Mesenchymal stem cell (in vitro differentiated cells and primary cell): ENCODE results near the gene PDLIM1.

Experiments
- DNase-seq: peaks from one replicate; pipeline ENCODE4 v3.0.0-alpha.2; 2013
- H2AFZ ChIP-seq: one replicate; pipeline ENCODE4 v1.6.1; 2013; ENCODE audit warnings: low read depth, mild to moderate bottlenecking, control low read depth, inconsistent platforms, low read length, moderate library complexity
- H2AK5ac ChIP-seq: 2 replicates; pipeline ENCODE4 v1.6.1; 2013; ENCODE audit warnings: low read length, moderate library complexity, mild to moderate bottlenecking, inconsistent platforms; ENCODE audit not compliant: severe bottlenecking
- H2BK120ac ChIP-seq: one replicate; pipeline ENCODE4 v1.6.1; 2013; ENCODE audit warnings: low read depth, mild to moderate bottlenecking, inconsistent platforms, low read length, moderate library complexity
- H2BK12ac ChIP-seq, 2 experiments: one replicate each; pipeline ENCODE4 v1.6.1; 2013; ENCODE audit warnings: inconsistent platforms in 2 of 2, low read length in 2 of 2, mild to moderate bottlenecking in 2 of 2, moderate library complexity in 2 of 2, control low read depth in 1 of 2
- H2BK15ac ChIP-seq: one replicate; pipeline ENCODE4 v1.6.1; 2013; ENCODE audit warnings: mild to moderate bottlenecking, low read depth, inconsistent platforms; ENCODE audit not compliant: poor library complexity, severe bottlenecking
- H2BK5ac ChIP-seq: 2 replicates; pipeline ENCODE4 v1.6.1; 2013; ENCODE audit warnings: low read depth, mild to moderate bottlenecking, low read length, control low read depth, inconsistent platforms; ENCODE audit not compliant: poor library complexity, severe bottlenecking
- H3K14ac ChIP-seq, 2 experiments: one replicate each; pipeline ENCODE4 v1.6.1; 2013; ENCODE audit warnings: inconsistent platforms in 2 of 2, low read length in 2 of 2, control low read depth in 1 of 2, mild to moderate bottlenecking in 1 of 2, moderate library complexity in 1 of 2
- H3K18ac ChIP-seq, 2 experiments: one replicate each; pipeline ENCODE4 v1.6.1; 2013; ENCODE audit warnings: inconsistent platforms in 2 of 2, low read length in 2 of 2, control low read depth in 1 of 2, low read depth in 1 of 2, mild to moderate bottlenecking in 1 of 2
- H3K23ac ChIP-seq, 2 experiments: one replicate each; pipeline ENCODE4 v1.6.1; 2013; ENCODE audit warnings: inconsistent platforms in 2 of 2, low read length in 2 of 2, mild to moderate bottlenecking in 2 of 2, moderate library complexity in 2 of 2, control low read depth in 1 of 2
- H3K27ac ChIP-seq: 2 replicates; pipeline ENCODE4 v1.5.1; 2013; ENCODE audit warnings: mild to moderate bottlenecking, moderate library complexity, low read length, control low read depth, inconsistent platforms; ENCODE audit not compliant: poor library complexity, severe bottlenecking
- H3K27me3 ChIP-seq, 2 experiments: 2 replicates each; pipeline versions ENCODE4 v1.6.1 to v1.7.0; 2013; ENCODE audit warnings: low read length in 2 of 2, mild to moderate bottlenecking in 2 of 2, moderate library complexity in 2 of 2, control low read depth in 1 of 2, inconsistent platforms in 1 of 2; ENCODE audit not compliant: control insufficient read depth in 1 of 2, insufficient read depth in 1 of 2
- H3K36me3 ChIP-seq, 2 experiments: 2 replicates each; pipeline versions ENCODE4 v1.6.1 to v1.7.0; 2013; ENCODE audit warnings: low read length in 2 of 2, control low read depth in 1 of 2, inconsistent platforms in 1 of 2, low read depth in 1 of 2, mild to moderate bottlenecking in 1 of 2; ENCODE audit not compliant: insufficient read depth in 2 of 2, control insufficient read depth in 1 of 2
- H3K4ac ChIP-seq, 2 experiments: one replicate each; pipeline ENCODE4 v1.6.1; 2013; ENCODE audit warnings: inconsistent platforms in 2 of 2, low read length in 2 of 2, mild to moderate bottlenecking in 2 of 2, moderate library complexity in 2 of 2, control low read depth in 1 of 2, low read depth in 1 of 2
- H3K4me1 ChIP-seq: 2 replicates; pipeline ENCODE4 v1.6.1; 2013; ENCODE audit warnings: low read depth, low read length, control low read depth; ENCODE audit not compliant: control insufficient read depth, insufficient read depth
- H3K4me2 ChIP-seq: 2 replicates; pipeline ENCODE4 v1.6.1; 2013; ENCODE audit warnings: low read length, mild to moderate bottlenecking, inconsistent platforms; ENCODE audit not compliant: poor library complexity, severe bottlenecking
- H3K4me3 ChIP-seq, 2 experiments: 2 replicates each; pipeline versions ENCODE4 v1.5.1 to v1.7.0; 2013; ENCODE audit warnings: low read length in 2 of 2, mild to moderate bottlenecking in 2 of 2, control low read depth in 1 of 2, low read depth in 1 of 2; ENCODE audit not compliant: insufficient read depth in 1 of 2
- H3K79me1 ChIP-seq: replicated peaks from 2 replicates; pipeline ENCODE4 v1.6.1; 2013; ENCODE audit warnings: mild to moderate bottlenecking, control low read depth, low read length, inconsistent platforms; ENCODE audit not compliant: poor library complexity, severe bottlenecking
- H3K9ac ChIP-seq: 2 replicates; pipeline ENCODE4 v1.7.0; 2013; ENCODE audit warnings: mild to moderate bottlenecking, low read length, moderate library complexity
- H3K9me3 ChIP-seq: 2 replicates; pipeline ENCODE4 v1.7.0; 2013; ENCODE audit warnings: mild to moderate bottlenecking, low read length; ENCODE audit not compliant: control insufficient read depth
- H4K8ac ChIP-seq: one replicate; pipeline ENCODE4 v1.6.1; 2013; ENCODE audit warnings: inconsistent platforms, mild to moderate bottlenecking, low read length, moderate library complexity
- H4K91ac ChIP-seq: one replicate; pipeline ENCODE4 v1.6.1; 2013; ENCODE audit warnings: mild to moderate bottlenecking, low read length, inconsistent platforms
- WGBS: methylation state at CpG from one replicate; pipeline ENCODE4 v1.1.7; 2013; ENCODE audit warnings: mixed read lengths; 5-methylcytosine and 5-hydroxymethylcytosine counted together

PDLIM1 gene

GRCh38 chr10:95293631-95294030 lies 2.8 kb upstream of the PDLIM1 start:
- no peak overlapping the region for H3K14ac ChIP-seq
- H3K18ac ChIP-seq = no peak overlapping the region
- no peak overlapping the region for H2BK15ac ChIP-seq
- H3K9me3 ChIP-seq = no peaks in the 10 kb centered on the region
- H3K4me1 ChIP-seq = peaks cover 19% of the 10 kb centered on the region
- no peak overlapping the region for H2AFZ ChIP-seq
- DNase-seq = no peak
- H3K36me3 ChIP-seq = no peaks in the 10 kb centered on the region
- peaks cover 0 to 41% of the 10 kb centered on the region in 2 experiments for H3K27me3 ChIP-seq
- no peak overlapping the region for H3K4ac ChIP-seq
- 65% methylated on average over 3 of the region's 3 CpGs for WGBS
- H3K9ac ChIP-seq = no peak overlapping the region
- H3K79me1 ChIP-seq = peaks cover 4% of the 10 kb centered on the region
- no peak overlapping the region for H2BK12ac ChIP-seq
- no peak overlapping the region for H3K4me2 ChIP-seq
- H4K8ac ChIP-seq = no peak overlapping the region
- no peak overlapping the region for H2BK120ac ChIP-seq
- H3K4me3 ChIP-seq = no peak overlapping the region
- no peak overlapping the region for H3K23ac ChIP-seq
- no peak overlapping the region for H4K91ac ChIP-seq
- no peak overlapping the region for H3K27ac ChIP-seq
- no peak overlapping the region for H2BK5ac ChIP-seq
- H2AK5ac ChIP-seq = no peak overlapping the region

GRCh38 chr10:95291365-95292039 lies 699 bp upstream of the PDLIM1 start:
- peak overlapping the region; percentile 84 for H4K91ac ChIP-seq
- DNase-seq = no peak
- H2AK5ac ChIP-seq = no peak overlapping the region
- peak overlapping the region; percentile 66 for H3K9ac ChIP-seq
- no peaks in the 10 kb centered on the region for H3K9me3 ChIP-seq
- H2BK5ac ChIP-seq = peak overlapping the region; percentile 89
- peak overlapping the region; percentile 97 for H2BK120ac ChIP-seq
- H3K4me1 ChIP-seq = peaks cover 21% of the 10 kb centered on the region
- no peaks in the 10 kb centered on the region for H3K36me3 ChIP-seq
- no peak overlapping the region for H3K27ac ChIP-seq
- 66% methylated on average over 19 of the region's 19 CpGs for WGBS
- peak overlapping the region; percentile 83 for H2AFZ ChIP-seq
- H3K14ac ChIP-seq = no peak overlapping the region
- peaks cover 0 to 35% of the 10 kb centered on the region in 2 experiments for H3K27me3 ChIP-seq
- H4K8ac ChIP-seq = peak overlapping the region; percentile 89
- H3K4me2 ChIP-seq = peak overlapping the region; percentile 87
- peak overlapping the region in 1 of 2 experiments; percentile 88 for H3K18ac ChIP-seq
- peaks cover 14% of the 10 kb centered on the region for H3K79me1 ChIP-seq
- no peak overlapping the region for H3K4ac ChIP-seq
- no peak overlapping the region for H3K23ac ChIP-seq
- peak overlapping the region; percentile 67 to 74 for H3K4me3 ChIP-seq
- peak overlapping the region; percentile 98 for H2BK15ac ChIP-seq
- peak overlapping the region in 1 of 2 experiments; percentile 90 for H2BK12ac ChIP-seq

DNA sequence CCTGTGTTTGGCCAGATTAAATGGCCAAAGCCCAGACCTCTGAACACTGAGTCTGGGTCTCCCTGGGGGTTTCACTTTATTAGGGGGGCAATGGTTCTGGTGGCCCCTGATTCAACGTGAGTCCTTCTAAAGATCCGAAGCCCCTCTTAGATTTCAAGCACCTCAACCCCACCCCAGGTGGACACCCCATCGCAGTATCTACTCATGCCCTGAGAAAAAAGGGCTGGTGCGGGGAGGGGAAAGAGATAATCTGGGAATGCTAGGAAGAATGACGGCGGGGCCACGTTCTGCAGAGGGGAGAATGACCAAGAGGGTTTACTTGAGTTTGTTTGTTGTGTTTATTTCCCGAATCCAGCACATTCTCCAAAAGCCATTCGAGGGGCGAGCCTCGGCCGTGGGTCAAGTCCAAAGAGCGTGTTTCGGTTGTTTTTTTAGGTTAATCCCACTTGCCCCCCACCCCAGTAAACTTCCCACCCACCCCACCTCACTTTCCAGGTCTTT lies 832 bp downstream of the PDLIM1 start:
- peaks cover 0 to 20% of the 10 kb centered on the region in 2 experiments for H3K27me3 ChIP-seq
- no peak overlapping the region for H4K91ac ChIP-seq
- WGBS = 9% methylated on average over 12 of the region's 14 CpGs
- peaks cover 16% of the 10 kb centered on the region for H3K79me1 ChIP-seq
- H3K4ac ChIP-seq = peak overlapping the region in 1 of 2 experiments; percentile 38
- peak overlapping the region; percentile 66 to 71 for H3K18ac ChIP-seq
- H3K14ac ChIP-seq = peak overlapping the region in 1 of 2 experiments; percentile 74
- H2AFZ ChIP-seq = no peak overlapping the region
- no peaks in the 10 kb centered on the region for H3K36me3 ChIP-seq
- H3K4me1 ChIP-seq = peaks cover 16% of the 10 kb centered on the region
- peak overlapping the region in 1 of 2 experiments; percentile 18 for H2BK12ac ChIP-seq
- peak overlapping the region; percentile 83 for H3K9ac ChIP-seq
- H2AK5ac ChIP-seq = no peak overlapping the region
- DNase-seq = no peak
- H3K27ac ChIP-seq = no peak overlapping the region
- H2BK5ac ChIP-seq = no peak overlapping the region
- H3K23ac ChIP-seq = peak overlapping the region in 1 of 2 experiments; percentile 74
- peak overlapping the region; percentile 80 for H2BK120ac ChIP-seq
- H2BK15ac ChIP-seq = peak overlapping the region; percentile 85
- H4K8ac ChIP-seq = no peak overlapping the region
- peak overlapping the region; percentile 74 to 85 for H3K4me3 ChIP-seq
- peak overlapping the region; percentile 75 for H3K4me2 ChIP-seq
- H3K9me3 ChIP-seq = no peaks in the 10 kb centered on the region
